IPS DF 6.9 (cell line): ENCODE results near the gene TSPOAP1.

ENCODE experiments used
- DNase-seq: peaks from one replicate; pipeline ENCODE4 v3.0.0-alpha.2; 2013; ENCODE audit warnings: low read depth, low spot score
- H3K27ac ChIP-seq: one replicate; pipeline ENCODE4 v1.5.1; 2013; ENCODE audit warnings: low read length, control low read depth
- H3K27me3 ChIP-seq: 2 replicates; pipeline ENCODE4 v1.6.1; 2013; ENCODE audit warnings: mild to moderate bottlenecking, low read length; ENCODE audit not compliant: control insufficient read depth, insufficient read depth
- H3K36me3 ChIP-seq: 2 replicates; pipeline ENCODE4 v1.6.1; 2013; ENCODE audit warnings: low read length; ENCODE audit not compliant: control insufficient read depth, insufficient read depth
- H3K4me1 ChIP-seq: 2 replicates; pipeline ENCODE4 v1.6.1; 2013; ENCODE audit warnings: low read length; ENCODE audit not compliant: control insufficient read depth, insufficient read depth
- H3K4me3 ChIP-seq: 2 replicates; pipeline ENCODE4 v1.5.1; 2013; ENCODE audit warnings: mild to moderate bottlenecking, low read length
- H3K9me3 ChIP-seq: 2 replicates; pipeline ENCODE4 v1.6.1; 2013; ENCODE audit warnings: low read length, inconsistent platforms; ENCODE audit not compliant: control insufficient read depth, insufficient read depth
- WGBS: extraction: QIAGEN DNeasy Blood & Tissue Kit; methylation state at CpG from one replicate; pipeline ENCODE4 v1.1.7; 2013; ENCODE audit warnings: mixed read lengths, missing lambda C conversion rate; ENCODE audit not compliant: insufficient read length, insufficient coverage; 5-methylcytosine and 5-hydroxymethylcytosine counted together

The TSPOAP1 gene

GRCh38 chr17:58370716-58371115 is 42.1 kb upstream of the TSPOAP1 start:
- no peaks in the 10 kb centered on the region for H3K36me3 ChIP-seq
- whole genome bisulfite sequencing, result no CpG with 5 or more reads among the region's 9 CpGs
- no peak for DNase-seq
- no peak overlapping the region for H3K4me3 ChIP-seq
- no peak overlapping the region for H3K27ac ChIP-seq
- no peaks in the 10 kb centered on the region for H3K9me3 ChIP-seq
- no peaks in the 10 kb centered on the region for H3K27me3 ChIP-seq
- H3K4me1 ChIP-seq, result no peaks in the 10 kb centered on the region

GRCh38 chr17:58370309-58370708 is 41.7 kb upstream of the TSPOAP1 start:
- WGBS, result no CpG with 5 or more reads among the region's 5 CpGs
- Histone ChIP-seq H3K4me3 (no peak overlapping the region), H3K9me3 (no peaks in the 10 kb centered on the region), H3K36me3 (no peaks in the 10 kb centered on the region), H3K27ac (no peak overlapping the region), H3K4me1 (no peaks in the 10 kb centered on the region), H3K27me3 (no peaks in the 10 kb centered on the region)
- no peak for DNase-seq

- Histone ChIP-seq H3K36me3 (no peaks in the 10 kb centered on the region), H3K4me1 (no peaks in the 10 kb centered on the region), H3K9me3 (no peaks in the 10 kb centered on the region), H3K27ac (no peak overlapping the region), H3K4me3 (no peak overlapping the region), H3K27me3 (no peaks in the 10 kb centered on the region)
- no CpG with 5 or more reads among the region's 5 CpGs for WGBS
- no peak for DNase-seq
Measured at GRCh38 chr17:58369214-58370031, 40.8 kb upstream of the TSPOAP1 start.

DNA sequence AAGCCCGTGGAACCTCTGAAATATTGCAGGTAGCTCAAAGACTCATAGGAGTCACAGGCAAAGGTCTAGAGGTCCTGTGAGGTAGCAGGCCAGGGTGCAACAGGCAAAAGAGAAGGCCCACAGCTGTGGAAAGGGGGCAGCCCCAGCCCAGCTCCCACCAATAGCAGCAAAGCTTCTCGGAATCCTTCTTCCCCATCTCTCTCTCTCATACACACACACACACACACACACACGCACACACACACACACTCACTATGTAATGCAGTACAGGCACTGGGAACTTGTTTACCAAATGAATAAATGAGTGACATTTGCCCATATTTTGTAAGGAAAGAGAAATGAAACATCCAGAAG is 40.2 kb upstream of the TSPOAP1 start:
- DNase-seq, result no peak
- Histone ChIP-seq H3K9me3 (no peaks in the 10 kb centered on the region), H3K4me1 (no peaks in the 10 kb centered on the region), H3K27me3 (no peaks in the 10 kb centered on the region), H3K36me3 (no peaks in the 10 kb centered on the region), H3K4me3 (no peak overlapping the region), H3K27ac (no peak overlapping the region)
- no CpG with 5 or more reads among the region's 3 CpGs for WGBS

DNA sequence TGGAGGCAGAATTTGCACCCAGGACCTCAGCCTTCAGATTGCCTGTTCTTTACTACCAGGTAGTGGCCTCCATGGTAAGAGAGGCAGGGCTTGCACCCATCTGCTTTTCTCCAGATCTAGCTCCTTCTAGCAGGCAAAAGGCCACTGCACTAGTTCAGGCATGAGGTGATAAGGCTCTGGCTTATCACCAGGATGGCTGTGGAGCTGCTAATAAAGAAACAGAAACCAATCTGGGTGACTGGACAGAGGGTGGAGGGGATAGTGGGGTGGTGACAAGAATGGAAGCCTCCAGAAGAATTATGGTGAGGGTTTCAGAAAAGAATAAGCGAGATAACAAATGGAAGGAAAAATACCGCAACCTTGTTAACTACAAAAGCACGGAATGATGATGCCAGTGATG is 38.9 kb upstream of the TSPOAP1 start:
- WGBS, result no CpG with 5 or more reads among the region's 3 CpGs
- Histone ChIP-seq H3K4me1 (no peaks in the 10 kb centered on the region), H3K27ac (no peak overlapping the region), H3K36me3 (no peaks in the 10 kb centered on the region), H3K4me3 (no peak overlapping the region), H3K9me3 (no peaks in the 10 kb centered on the region), H3K27me3 (no peaks in the 10 kb centered on the region)
- no peak for DNase-seq

GRCh38 chr17:58365980-58366595 is 37.5 kb upstream of the TSPOAP1 start:
- Histone ChIP-seq H3K27ac (no peak overlapping the region), H3K4me1 (no peaks in the 10 kb centered on the region), H3K36me3 (no peaks in the 10 kb centered on the region), H3K9me3 (no peaks in the 10 kb centered on the region), H3K27me3 (no peaks in the 10 kb centered on the region), H3K4me3 (no peak overlapping the region)
- no CpG with 5 or more reads among the region's 5 CpGs for WGBS
- no peak for DNase-seq

DNA sequence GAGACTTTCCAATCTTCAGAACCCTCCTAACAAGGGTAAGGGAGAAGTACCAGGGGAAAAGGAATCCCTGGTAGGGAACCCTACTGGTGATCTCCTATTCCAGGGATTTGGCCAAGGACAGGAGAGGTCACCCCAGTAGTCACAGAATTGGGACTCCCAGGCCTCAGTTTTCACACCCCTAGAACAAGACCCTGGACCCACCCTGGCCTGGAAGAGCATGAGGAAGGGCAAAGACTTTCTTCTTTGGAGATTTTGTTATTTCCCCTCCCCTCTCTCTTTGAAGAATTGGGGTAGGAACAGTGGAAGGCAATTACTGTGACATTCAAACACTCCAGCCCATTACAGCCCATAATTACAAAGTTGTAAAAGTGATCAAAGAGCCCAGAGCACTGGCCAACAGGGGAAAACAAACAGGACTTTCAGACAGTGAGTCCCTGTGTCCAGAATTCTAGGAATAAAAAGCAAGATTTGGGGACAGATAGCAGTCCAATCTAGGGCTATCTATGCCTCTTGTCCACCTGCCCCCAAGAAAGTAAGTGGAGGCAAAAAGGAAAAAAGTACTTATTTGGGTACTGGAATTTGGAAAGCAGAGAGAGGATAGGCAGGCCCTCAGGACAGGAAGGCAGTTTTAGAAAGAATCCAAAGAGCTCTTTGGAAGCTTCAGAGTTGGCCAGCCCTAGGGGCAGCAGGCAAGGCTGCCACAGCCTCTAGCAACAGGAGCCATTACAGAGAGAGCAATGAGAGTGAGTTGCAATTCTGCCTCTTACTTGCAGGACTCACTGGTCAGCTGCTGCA is 36.8 kb upstream of the TSPOAP1 start:
- Histone ChIP-seq H3K4me3 (no peak overlapping the region), H3K9me3 (no peaks in the 10 kb centered on the region), H3K27me3 (no peaks in the 10 kb centered on the region), H3K36me3 (no peaks in the 10 kb centered on the region), H3K4me1 (no peaks in the 10 kb centered on the region), H3K27ac (no peak overlapping the region)
- DNase-seq, result no peak

DNA sequence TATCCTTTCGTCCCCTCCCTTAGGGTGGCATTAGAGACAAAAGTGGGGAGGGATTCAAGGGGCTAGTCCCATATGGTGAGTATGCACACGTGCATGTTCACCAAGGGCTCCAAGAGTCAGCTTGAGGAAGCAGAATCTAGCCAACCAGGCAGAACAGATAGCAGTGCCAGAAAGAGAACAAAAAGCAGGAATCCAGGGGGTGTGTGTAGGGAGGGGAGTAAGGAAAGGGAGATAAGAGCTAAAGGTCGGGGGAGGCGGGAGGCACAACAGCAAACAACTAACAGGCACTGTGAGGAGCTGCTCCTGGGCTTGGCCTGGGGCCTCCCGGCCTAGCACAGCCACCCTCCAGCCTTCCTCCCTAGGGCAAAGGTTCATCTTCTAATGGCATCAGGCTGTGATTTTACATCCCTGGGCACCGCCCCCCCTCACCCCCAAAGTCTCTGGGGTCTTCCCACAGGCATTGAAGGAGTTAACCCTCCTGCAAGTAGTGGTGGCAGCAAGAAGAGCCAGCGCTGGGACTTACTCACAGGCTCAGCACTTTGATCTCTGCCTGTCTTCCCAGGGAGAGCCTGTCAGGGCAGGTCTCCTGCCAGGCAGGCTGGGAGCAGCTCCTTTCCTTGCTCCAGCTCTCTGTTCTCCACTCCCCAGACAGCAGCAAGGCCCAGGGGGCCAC is 35.8 kb upstream of the TSPOAP1 start:
- Histone ChIP-seq H3K27ac (no peak overlapping the region), H3K4me3 (no peak overlapping the region), H3K36me3 (no peaks in the 10 kb centered on the region), H3K9me3 (no peaks in the 10 kb centered on the region), H3K4me1 (no peaks in the 10 kb centered on the region), H3K27me3 (no peaks in the 10 kb centered on the region)
- no peak for DNase-seq
- no CpG with 5 or more reads among the region's 7 CpGs for WGBS

GRCh38 chr17:58363457-58364185 is 35.0 kb upstream of the TSPOAP1 start:
- WGBS, result no CpG with 5 or more reads among the region's 8 CpGs
- DNase-seq, result no peak
- no peak overlapping the region for H3K4me3 ChIP-seq
- no peak overlapping the region for H3K27ac ChIP-seq
- no peaks in the 10 kb centered on the region for H3K9me3 ChIP-seq
- no peaks in the 10 kb centered on the region for H3K36me3 ChIP-seq
- no peaks in the 10 kb centered on the region for H3K27me3 ChIP-seq
- H3K4me1 ChIP-seq, result no peaks in the 10 kb centered on the region
